Measurements from ENCODE around the gene CLK2. TPM values are rescaled to one million over a fixed set of nuclear protein-coding genes. Genes with fewer than 3 reads are reported as not detected.
"Not testable (repeated sequence)": the region's sequence is repeated elsewhere in the genome, so short reads cannot be mapped to it uniquely, and the experiment has no call there.

The CLK2 gene
- total and polyA plus RNA-seq, 2 of the 8 experiments (the other 6 are each of a cell fraction or from before 2014, with no cell fraction given), result 62.2 to 76.0 TPM

DNA sequence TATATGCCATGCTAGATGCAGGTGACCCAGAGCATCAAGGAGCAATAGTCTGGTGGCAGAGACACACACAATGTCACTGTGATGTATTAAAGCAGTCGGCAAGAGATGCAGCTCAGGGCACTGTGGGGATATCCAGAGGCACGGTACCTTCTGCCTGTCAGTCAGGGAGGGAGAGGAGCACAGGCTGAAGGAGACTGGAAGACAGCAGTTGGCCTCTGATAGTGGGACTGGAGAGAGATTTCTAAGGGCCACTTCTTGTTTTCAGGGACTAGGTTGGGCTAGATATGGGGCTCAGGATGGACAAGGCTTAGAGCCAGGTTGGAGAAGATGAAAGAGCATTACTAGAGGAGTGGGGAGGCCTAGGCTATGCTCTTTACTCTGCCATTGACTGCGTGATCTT lies 42.0 kb downstream of the CLK2 start:
- H3K36me3 ChIP-seq (ENCODE audit: control insufficient read depth in 2 of 4, insufficient read depth in 4 of 4, low read length in 3 of 4); H2AFZ ChIP-seq (ENCODE audit: low read length); H3K23me2 ChIP-seq (ENCODE audit: low read depth, low read length); H3K4me2 ChIP-seq (ENCODE audit: insufficient read depth in 1 of 2, low read depth in 2 of 2, low read length in 2 of 2); H3K79me1 ChIP-seq (ENCODE audit: low read depth, low read length); H2BK120ac ChIP-seq (replicated peaks; ENCODE audit: low read depth, low read length); H3K9me3 ChIP-seq (ENCODE audit: insufficient read depth in 2 of 2, low read depth in 1 of 2, low read length in 1 of 2); H2BK12ac ChIP-seq (ENCODE audit: low read depth, low read length); H3K4me3 ChIP-seq (ENCODE audit: extremely low read depth in 1 of 4, insufficient read depth in 2 of 4, low read depth in 3 of 4, low read length in 4 of 4); H3K4ac ChIP-seq (replicated peaks; ENCODE audit: insufficient read length, low read depth, low read length); H3K18ac ChIP-seq (ENCODE audit: extremely low read depth, low read length); DNase-seq (ENCODE audit: low read depth in 1 of 2, low spot score in 2 of 2); H2BK5ac ChIP-seq (ENCODE audit: low read depth, low read length); H4K91ac ChIP-seq (replicated peaks; ENCODE audit: insufficient read length, low read length); H4K20me1 ChIP-seq (replicated peaks in 1 of 2; ENCODE audit: control insufficient read depth in 1 of 2, insufficient read depth in 2 of 2, low read length in 2 of 2); H2BK15ac ChIP-seq (ENCODE audit: low read length); H4K8ac ChIP-seq (ENCODE audit: extremely low read depth, insufficient read depth, low read length); H3K9ac ChIP-seq (replicated peaks in 1 of 4; ENCODE audit: extremely low read depth in 1 of 4, low read depth in 3 of 4, low read length in 3 of 4); H2AK5ac ChIP-seq (ENCODE audit: low read depth, low read length); H2BK20ac ChIP-seq (ENCODE audit: low read length); H3K4me1 ChIP-seq (replicated peaks in 1 of 4; ENCODE audit: control insufficient read depth in 3 of 4, insufficient read depth in 4 of 4, low read length in 3 of 4); H3K14ac ChIP-seq (ENCODE audit: insufficient read length); H3K27ac ChIP-seq (ENCODE audit: low read depth, low read length); H3K27me3 ChIP-seq (replicated peaks in 1 of 4; ENCODE audit: control insufficient read depth in 3 of 4, extremely low read depth in 1 of 4, insufficient read depth in 3 of 4, low read length in 3 of 4); H3K56ac ChIP-seq (replicated peaks; ENCODE audit: insufficient read length, low read depth, low read length); FAIRE-seq; H3K79me2 ChIP-seq (ENCODE audit: control insufficient read depth in 1 of 2, insufficient read depth in 2 of 2, low read length in 2 of 2); H3K23ac ChIP-seq (ENCODE audit: insufficient read length); H4K5ac ChIP-seq (ENCODE audit: insufficient read length, low read depth, low read length): not testable (repeated sequence)
- CTCF ChIA-PET (ENCODE audit: partially characterized antibody), result interaction anchor here (1.9 kb wide), 1 partner anchor 18 kb away, joined by 7 read pairs; no protein-coding TSS in a partner anchor
- POLR2A ChIA-PET (ENCODE audit: partially characterized antibody), result interaction anchor here (0.7 to 1.2 kb wide), 2 partner anchors 24 to 30 kb away, joined by 3 to 4 read pairs; no protein-coding TSS in a partner anchor
- 55% methylated on average over 3 of the region's 3 CpGs; no CpG with 5 or more reads in 1 of the 2 experiments for WGBS, 2 experiments (ENCODE audit: extremely low coverage in 1 of 2, insufficient coverage in 1 of 2, insufficient read length in 1 of 2, insufficient replicate concordance in 2 of 2, low coverage in 1 of 2, low lambda C conversion rate in 2 of 2, missing lambda C conversion rate in 1 of 2)

All from H1 (cell line).